ENCODE results near the gene RNF180. TPM values are rescaled to one million over a fixed set of nuclear protein-coding genes. Genes with fewer than 3 reads are reported as not detected.
"Not testable (repeated sequence)": the region's sequence is repeated elsewhere in the genome, so short reads cannot be mapped to it uniquely, and the experiment has no call there.

The RNF180 gene
- polyA plus RNA-seq, 1 experiment, result 1.0 TPM

- DNase-seq (ENCODE audit: low read depth), result no peak
- no peak for TF ChIP-seq CTCF (IDR thresholded peaks at IDR 0.05; ENCODE audit: insufficient read depth, low read depth, low read length)
- ChIA-PET CTCF (interaction anchor here (1.3 to 3.6 kb wide), 4 partner anchors 8 to 398 kb away, joined by 3 to 19 read pairs (median 6); no protein-coding TSS in a partner anchor), POLR2A (no interaction called here)
- Histone ChIP-seq H3K4me3 (ENCODE audit: low read depth, low read length) (no peak overlapping the region), H3K27me3 (ENCODE audit: control insufficient read depth, insufficient read depth, low read length) (no peaks in the 10 kb centered on the region), H3K36me3 (ENCODE audit: control insufficient read depth, insufficient read depth, low read length) (no peaks in the 10 kb centered on the region)
Measured at GRCh38 chr5:64213531-64213930, 47.9 kb downstream of the RNF180 start.

GRCh38 chr5:64214132-64214531 lies 48.5 kb downstream of the RNF180 start:
- TF ChIP-seq CTCF (IDR thresholded peaks at IDR 0.05; ENCODE audit: insufficient read depth, low read depth, low read length), result no peak
- no peak overlapping the region for H3K4me3 ChIP-seq (ENCODE audit: low read depth, low read length)
- no peak for DNase-seq (ENCODE audit: low read depth)
- CTCF ChIA-PET, result interaction anchor here (1.5 to 3.6 kb wide), 3 partner anchors 15 to 397 kb away, joined by 5 to 19 read pairs (median 7); no protein-coding TSS in a partner anchor
- no peaks in the 10 kb centered on the region for H3K36me3 ChIP-seq (ENCODE audit: control insufficient read depth, insufficient read depth, low read length)
- H3K27me3 ChIP-seq (ENCODE audit: control insufficient read depth, insufficient read depth, low read length), result no peaks in the 10 kb centered on the region
- POLR2A ChIA-PET, result no interaction called here

GRCh38 chr5:64221911-64222310 lies 56.3 kb downstream of the RNF180 start:
- H3K36me3 ChIP-seq (ENCODE audit: control insufficient read depth, insufficient read depth, low read length), result no peaks in the 10 kb centered on the region
- no peak overlapping the region for H3K4me3 ChIP-seq (ENCODE audit: low read depth, low read length)
- no peaks in the 10 kb centered on the region for H3K27me3 ChIP-seq (ENCODE audit: control insufficient read depth, insufficient read depth, low read length)
- no peak for DNase-seq (ENCODE audit: low read depth)
- CTCF ChIA-PET, result interaction anchor here (1.4 kb wide), 1 partner anchor 9 kb away, joined by 3 read pairs; no protein-coding TSS in a partner anchor
- no peak for TF ChIP-seq CTCF (IDR thresholded peaks at IDR 0.05; ENCODE audit: insufficient read depth, low read depth, low read length)
- POLR2A ChIA-PET, result no interaction called here

- H3K27me3 ChIP-seq (ENCODE audit: control insufficient read depth, insufficient read depth, low read length); CTCF ChIA-PET; DNase-seq (ENCODE audit: low read depth); H3K4me3 ChIP-seq (ENCODE audit: low read depth, low read length); POLR2A ChIA-PET; H3K36me3 ChIP-seq (ENCODE audit: control insufficient read depth, insufficient read depth, low read length): not testable (repeated sequence)
Measured at GRCh38 chr5:64225286-64225981, 59.8 kb downstream of the RNF180 start.

- DNase-seq (ENCODE audit: low read depth); H3K4me3 ChIP-seq (ENCODE audit: low read depth, low read length); H3K36me3 ChIP-seq (ENCODE audit: control insufficient read depth, insufficient read depth, low read length); H3K27me3 ChIP-seq (ENCODE audit: control insufficient read depth, insufficient read depth, low read length); POLR2A ChIA-PET: not testable (repeated sequence)
- CTCF ChIA-PET, result interaction anchor here (1.1 to 1.8 kb wide), 2 partner anchors 15 to 385 kb away, joined by 6 to 7 read pairs; no protein-coding TSS in a partner anchor
Measured at GRCh38 chr5:64227131-64227537, 61.5 kb downstream of the RNF180 start.

GRCh38 chr5:64229163-64229774 lies 63.6 kb downstream of the RNF180 start:
- ChIA-PET POLR2A (no interaction called here), CTCF (interaction anchor here (0.6 to 8.1 kb wide), 25 partner anchors 9 to 1254 kb away, joined by 3 to 138 read pairs (median 4); no protein-coding TSS in a partner anchor)
- no peak for DNase-seq (ENCODE audit: low read depth)
- TF ChIP-seq CTCF (IDR thresholded peaks at IDR 0.05; ENCODE audit: insufficient read depth, low read depth, low read length), result peak; percentile 56
- no peak overlapping the region for H3K4me3 ChIP-seq (ENCODE audit: low read depth, low read length)
- H3K27me3 ChIP-seq (ENCODE audit: control insufficient read depth, insufficient read depth, low read length), result no peaks in the 10 kb centered on the region
- H3K36me3 ChIP-seq (ENCODE audit: control insufficient read depth, insufficient read depth, low read length), result no peaks in the 10 kb centered on the region
